Measurements from ENCODE around the gene SIGMAR1.
A peak's percentile ranks its signal among the peaks of the same experiment; 100 is the strongest.

The SIGMAR1 gene

DNA sequence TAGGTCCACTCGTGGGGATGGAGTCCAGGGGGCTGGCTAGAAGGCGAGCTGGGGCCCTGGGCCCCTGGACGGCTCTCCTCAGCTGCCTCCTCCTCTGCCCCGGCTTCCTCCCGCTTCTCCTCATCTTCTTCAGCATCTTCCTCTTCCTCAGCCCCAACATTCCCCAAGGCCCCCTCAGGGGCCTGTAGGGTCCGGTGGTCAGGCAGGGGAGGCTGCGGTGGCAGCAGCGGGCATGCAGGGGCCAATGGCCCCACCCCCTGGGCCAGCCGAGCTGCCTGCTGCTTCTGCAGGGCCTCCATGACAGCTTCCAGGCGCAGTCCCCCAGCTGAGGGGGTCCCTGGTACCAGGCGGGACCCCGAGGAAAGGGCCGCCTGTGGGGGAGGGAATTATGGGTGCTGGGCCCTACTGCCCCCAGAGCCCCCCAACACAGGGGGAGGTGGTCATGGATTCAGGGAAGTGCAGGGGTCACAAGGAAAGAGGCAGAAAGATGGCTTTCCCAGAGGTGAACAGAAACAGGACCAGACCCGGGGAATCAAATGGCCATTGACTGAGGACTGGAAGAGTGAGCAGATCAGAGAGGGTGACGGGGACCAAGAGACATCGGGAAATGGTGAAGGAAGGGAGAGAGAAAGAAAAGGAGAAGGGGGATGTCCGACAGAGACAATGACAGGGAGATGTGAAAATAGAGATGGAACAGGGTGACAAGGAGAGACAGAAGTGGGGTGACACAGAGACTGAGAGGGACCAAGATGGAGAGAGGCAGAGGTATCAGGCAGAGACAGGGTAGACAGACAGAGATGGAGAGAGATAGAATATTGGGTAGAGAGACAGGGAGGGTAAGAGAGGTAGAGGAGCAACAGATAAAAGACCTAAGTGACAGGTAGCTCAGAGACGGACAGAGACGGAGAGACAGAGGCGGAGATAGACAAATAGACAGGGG is 9.6 kb downstream of the SIGMAR1 start:
- no peak for DNase-seq (ENCODE audit: low spot score)
- in situ Hi-C loops (cut with MboI; ENCODE audit: low pct_unique_long_range_greater_than_20kb, low sequenced_read_pairs, unreplicated experiment), result no loop called here
- TF ChIP-seq, protein P1, sequence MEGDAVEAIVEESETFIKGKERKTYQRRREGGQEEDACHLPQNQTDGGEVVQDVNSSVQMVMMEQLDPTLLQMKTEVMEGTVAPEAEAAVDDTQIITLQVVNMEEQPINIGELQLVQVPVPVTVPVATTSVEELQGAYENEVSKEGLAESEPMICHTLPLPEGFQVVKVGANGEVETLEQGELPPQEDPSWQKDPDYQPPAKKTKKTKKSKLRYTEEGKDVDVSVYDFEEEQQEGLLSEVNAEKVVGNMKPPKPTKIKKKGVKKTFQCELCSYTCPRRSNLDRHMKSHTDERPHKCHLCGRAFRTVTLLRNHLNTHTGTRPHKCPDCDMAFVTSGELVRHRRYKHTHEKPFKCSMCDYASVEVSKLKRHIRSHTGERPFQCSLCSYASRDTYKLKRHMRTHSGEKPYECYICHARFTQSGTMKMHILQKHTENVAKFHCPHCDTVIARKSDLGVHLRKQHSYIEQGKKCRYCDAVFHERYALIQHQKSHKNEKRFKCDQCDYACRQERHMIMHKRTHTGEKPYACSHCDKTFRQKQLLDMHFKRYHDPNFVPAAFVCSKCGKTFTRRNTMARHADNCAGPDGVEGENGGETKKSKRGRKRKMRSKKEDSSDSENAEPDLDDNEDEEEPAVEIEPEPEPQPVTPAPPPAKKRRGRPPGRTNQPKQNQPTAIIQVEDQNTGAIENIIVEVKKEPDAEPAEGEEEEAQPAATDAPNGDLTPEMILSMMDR (IDR thresholded peaks at IDR 0.05; ENCODE audit: extremely low read depth, insufficient read depth, missing control alignments), result no peak

DNA sequence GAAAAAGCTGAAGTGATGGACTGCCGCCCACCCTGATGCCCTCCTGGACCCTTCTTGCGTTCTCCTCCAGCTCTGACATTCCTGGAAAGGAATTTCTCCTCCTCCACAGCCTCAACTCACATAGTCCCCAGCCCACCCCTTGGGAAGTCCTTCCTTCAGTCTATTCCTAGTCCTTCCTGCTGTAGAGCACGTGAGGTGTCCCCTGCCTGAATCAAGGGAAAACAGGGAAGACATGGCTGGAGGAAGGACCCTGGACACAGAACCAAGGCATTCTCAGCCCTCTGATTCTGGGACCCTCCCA is 12.5 kb downstream of the SIGMAR1 start:
- in situ Hi-C loops (cut with MboI; ENCODE audit: low pct_unique_long_range_greater_than_20kb, low sequenced_read_pairs, unreplicated experiment), result no loop called here
- no peak for DNase-seq (ENCODE audit: low spot score)
- TF ChIP-seq, protein P1 (IDR thresholded peaks at IDR 0.05; ENCODE audit: extremely low read depth, insufficient read depth, missing control alignments), result no peak

DNA sequence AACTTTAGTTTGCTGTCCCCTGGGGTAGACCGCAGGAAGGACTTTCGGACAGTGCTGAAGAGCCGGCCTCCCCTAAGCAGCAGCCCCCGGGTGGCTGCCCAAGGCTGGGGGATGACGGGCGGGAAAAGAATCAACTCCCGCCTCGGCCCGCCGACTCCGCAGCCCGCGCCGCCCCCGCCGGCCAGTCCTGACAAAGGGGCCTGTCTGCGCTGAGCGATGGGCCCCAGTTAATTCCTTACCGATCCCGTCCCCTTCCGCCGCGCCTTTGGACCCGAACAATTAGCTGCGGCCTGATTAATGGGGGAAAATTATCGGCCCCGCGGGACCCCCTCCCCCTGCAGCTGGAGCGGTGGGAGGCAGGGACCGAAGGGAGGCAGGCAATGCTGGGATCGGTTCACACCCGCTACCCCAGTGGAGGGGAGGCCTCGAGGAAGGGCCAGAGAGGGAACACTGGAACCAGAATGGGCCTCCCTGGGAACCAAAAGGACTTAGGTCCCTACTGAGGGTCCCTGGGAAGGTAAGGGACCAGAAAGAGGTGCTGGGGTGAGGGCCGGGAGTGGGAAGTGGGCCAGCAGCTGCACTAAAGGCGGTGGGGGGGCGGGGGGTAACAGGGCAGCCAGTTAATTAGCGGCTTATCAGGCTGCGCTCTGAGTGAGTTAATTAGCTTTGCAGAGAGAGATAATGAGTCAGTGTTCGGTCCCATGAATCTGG is 13.0 kb downstream of the SIGMAR1 start:
- in situ Hi-C loops (cut with MboI; ENCODE audit: low pct_unique_long_range_greater_than_20kb, low sequenced_read_pairs, unreplicated experiment), result no loop called here
- no peak for DNase-seq (ENCODE audit: low spot score)
- TF ChIP-seq, protein P1 (IDR thresholded peaks at IDR 0.05; ENCODE audit: extremely low read depth, insufficient read depth, missing control alignments), result no peak

DNA sequence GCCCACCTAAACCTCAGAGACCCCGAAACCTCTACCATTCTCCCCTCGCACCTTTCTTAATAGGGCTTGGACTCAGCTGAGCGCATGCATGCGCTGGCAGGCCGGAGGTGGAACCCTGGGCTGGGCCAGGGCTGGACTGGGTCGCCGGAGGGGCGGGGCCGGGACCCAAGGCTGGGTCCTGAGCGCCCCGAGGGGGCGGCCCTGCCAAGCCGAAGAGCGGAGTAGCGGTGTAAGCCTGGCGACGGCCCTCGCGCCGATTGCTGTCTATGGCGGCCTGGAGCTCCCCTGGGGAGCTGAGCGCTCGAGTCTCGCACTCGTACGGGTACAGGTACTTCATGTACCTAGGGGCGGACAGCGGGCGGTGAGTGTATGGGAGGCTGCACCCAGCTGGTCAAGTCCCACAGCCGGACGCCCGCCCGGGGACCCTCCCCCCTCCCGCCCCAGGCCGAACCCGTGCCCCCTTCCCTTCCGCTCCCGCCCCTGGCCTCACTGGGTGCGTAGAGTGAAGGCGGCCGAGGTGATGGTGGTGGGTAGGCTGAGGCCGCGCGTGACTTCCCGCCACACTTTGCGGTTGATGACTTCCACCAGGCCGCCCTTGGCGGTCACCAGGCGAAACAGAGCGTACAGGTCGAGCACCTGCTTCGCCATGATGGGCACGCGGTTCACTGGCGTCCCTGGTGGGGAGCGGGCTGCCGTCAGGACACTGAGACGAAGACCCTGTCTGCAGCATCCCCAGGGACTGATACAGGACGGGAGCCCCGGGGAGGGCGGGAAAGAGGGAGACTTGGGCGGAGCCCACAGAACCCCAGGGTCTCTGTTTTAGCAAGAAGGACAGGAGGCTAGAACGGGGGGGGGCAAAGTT is 14.0 kb downstream of the SIGMAR1 start:
- TF ChIP-seq, protein P1 (IDR thresholded peaks at IDR 0.05; ENCODE audit: extremely low read depth, insufficient read depth, missing control alignments), result no peak

DNA sequence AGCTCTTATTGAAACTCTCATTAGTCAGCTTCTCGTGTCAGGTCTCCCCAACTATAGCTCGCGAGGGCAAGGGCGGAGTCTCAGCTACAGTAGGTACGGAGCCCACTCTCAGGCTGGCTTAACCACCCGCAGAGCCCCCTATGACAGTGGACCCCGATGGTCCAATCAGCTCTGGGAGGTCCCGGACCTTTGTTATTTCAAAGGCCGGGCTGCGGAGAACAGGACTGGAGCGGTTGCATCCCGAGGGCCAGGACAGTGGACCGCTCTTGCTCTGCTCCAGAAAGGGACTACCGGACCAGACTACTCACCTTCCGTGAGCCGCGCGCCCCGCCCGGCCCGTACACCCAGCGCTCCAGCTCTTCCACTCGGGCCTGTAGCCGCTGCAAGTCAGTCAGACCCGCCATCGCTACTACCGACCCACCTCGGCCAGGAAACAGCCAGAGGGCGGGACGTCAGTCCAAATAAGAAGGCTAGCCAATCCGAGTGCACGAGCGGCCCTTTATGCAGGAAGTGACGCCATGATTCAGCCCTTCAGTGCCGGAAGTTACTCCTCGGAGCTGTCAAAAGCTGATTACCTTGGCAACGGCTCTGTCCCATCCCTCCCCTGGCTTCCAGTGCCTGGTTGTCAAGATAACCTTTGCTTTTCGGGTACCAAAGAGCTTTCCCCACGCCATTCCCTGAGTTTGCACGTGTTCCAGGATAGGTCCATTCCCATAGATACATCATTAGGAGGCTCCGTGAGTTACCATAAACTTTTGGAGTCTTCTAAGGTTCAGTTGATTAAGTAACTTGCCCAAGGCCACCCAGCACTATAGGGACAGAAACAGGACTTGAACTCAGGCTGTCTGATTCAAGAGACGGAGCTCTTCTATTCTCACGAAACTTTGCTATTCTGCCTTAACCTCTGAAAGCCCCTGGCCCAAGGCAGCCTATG is 17.3 kb downstream of the SIGMAR1 start, which contains the start of gene DCTN3:
Gene DCTN3, minus strand, starts transcription at position 435 of the 934 bp plus-strand sequence. Its CDS starts 31 bp downstream, at position 404.
- in situ Hi-C loops (cut with MboI; ENCODE audit: low pct_unique_long_range_greater_than_20kb, low sequenced_read_pairs, unreplicated experiment), result no loop called here
- DNase-seq (ENCODE audit: low spot score), result peak; percentile 97
- TF ChIP-seq, protein P1 (IDR thresholded peaks at IDR 0.05; ENCODE audit: extremely low read depth, insufficient read depth, missing control alignments), result no peak

More for the DNA sequence above, 14.0 kb downstream of the SIGMAR1 start:
- in situ Hi-C loops (cut with MboI; ENCODE audit: low pct_unique_long_range_greater_than_20kb, low sequenced_read_pairs, unreplicated experiment), result no loop called here
- DNase-seq (ENCODE audit: low spot score), result no peak

Measured in GM13977 (cell line).